RCC 7860 (cell line): ENCODE data around the gene GDPGP1.

Experiments used
- DNase-seq: peaks from one replicate; pipeline ENCODE4 v3.0.0-alpha.2; 2015; ENCODE audit warnings: low spot score
- FAIRE-seq: peaks from 2 replicates; lab custom pipeline; 2012; peaks lifted over from hg19 to GRCh38; lab: Jason Lieb, UNC

The GDPGP1 gene

DNA sequence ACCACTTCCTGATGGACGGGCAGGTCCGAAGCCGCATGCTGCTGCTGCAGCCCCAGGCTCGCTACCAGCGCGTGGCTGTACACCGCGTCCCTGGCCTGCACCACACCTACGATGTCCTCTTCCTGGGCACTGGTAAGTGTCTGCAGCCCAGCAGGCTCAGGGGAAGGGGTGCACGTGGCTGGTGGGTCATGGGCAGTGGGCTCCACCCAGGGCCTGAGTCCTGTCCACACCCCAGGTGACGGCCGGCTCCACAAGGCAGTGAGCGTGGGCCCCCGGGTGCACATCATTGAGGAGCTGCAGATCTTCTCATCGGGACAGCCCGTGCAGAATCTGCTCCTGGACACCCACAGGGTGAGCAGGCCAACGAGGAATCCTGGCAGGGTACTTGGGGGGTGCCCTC lies 9.0 kb upstream of the GDPGP1 start:
- FAIRE-seq (no peak), DNase-seq (no peak)

DNA sequence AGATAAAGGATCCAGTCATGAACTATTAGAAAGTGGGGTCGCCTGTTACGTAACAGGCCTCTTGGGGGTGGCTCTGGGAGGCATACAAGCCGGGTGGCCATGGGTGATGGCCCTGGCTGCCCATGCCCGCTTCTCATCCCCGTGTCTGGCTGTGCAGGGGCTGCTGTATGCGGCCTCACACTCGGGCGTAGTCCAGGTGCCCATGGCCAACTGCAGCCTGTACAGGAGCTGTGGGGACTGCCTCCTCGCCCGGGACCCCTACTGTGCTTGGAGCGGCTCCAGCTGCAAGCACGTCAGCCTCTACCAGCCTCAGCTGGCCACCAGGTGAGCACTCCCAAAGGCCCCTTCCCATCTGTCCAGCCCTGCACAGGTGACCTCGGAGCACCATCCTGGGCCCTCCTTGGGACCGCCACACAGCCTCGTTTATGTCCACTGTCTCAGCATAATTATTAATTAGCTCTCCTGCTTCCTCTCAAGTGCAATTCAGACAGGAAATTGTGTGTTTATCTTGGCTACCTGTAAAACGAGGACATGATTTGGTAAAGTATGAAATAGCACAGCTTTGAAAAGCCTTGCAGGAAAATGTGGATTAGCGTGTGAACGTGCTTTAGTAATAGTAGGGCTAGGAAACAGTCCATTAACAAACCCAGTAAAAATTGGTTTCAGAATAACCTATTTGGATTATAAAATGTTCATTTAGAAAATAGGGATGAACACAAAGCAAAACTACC lies 8.3 kb upstream of the GDPGP1 start:
- no peak for DNase-seq
- no peak for FAIRE-seq

DNA sequence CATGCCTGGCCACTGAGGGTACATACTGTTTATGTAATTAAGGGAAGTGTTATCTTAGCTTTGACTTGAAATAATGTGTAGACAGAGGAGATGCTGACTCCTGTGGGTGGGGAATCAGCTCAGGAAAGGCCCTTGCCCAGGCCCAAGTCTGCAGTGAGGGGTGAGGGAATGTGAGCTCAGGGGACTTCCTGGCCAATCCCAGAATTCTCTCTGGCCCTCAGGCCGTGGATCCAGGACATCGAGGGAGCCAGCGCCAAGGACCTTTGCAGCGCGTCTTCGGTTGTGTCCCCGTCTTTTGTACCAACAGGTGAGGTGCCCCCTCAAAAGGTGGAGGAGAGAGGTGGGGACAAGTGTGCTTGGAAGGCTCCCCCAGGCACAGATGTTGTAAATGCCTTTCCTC lies 6.7 kb upstream of the GDPGP1 start:
- DNase-seq (no peak), FAIRE-seq (no peak)

DNA sequence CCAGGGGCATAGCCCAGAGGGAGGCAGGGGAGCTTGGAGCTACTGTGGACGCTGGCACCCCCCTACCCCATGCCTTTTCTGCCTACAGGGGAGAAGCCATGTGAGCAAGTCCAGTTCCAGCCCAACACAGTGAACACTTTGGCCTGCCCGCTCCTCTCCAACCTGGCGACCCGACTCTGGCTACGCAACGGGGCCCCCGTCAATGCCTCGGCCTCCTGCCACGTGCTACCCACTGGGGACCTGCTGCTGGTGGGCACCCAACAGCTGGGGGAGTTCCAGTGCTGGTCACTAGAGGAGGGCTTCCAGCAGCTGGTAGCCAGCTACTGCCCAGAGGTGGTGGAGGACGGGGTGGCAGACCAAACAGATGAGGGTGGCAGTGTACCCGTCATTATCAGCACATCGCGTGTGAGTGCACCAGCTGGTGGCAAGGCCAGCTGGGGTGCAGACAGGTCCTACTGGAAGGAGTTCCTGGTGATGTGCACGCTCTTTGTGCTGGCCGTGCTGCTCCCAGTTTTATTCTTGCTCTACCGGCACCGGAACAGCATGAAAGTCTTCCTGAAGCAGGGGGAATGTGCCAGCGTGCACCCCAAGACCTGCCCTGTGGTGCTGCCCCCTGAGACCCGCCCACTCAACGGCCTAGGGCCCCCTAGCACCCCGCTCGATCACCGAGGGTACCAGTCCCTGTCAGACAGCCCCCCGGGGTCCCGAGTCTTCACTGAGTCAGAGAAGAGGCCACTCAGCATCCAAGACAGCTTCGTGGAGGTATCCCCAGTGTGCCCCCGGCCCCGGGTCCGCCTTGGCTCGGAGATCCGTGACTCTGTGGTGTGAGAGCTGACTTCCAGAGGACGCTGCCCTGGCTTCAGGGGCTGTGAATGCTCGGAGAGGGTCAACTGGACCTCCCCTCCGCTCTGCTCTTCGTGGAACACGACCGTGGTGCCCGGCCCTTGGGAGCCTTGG lies 5.9 kb upstream of the GDPGP1 start:
- FAIRE-seq (no peak), DNase-seq (no peak)

DNA sequence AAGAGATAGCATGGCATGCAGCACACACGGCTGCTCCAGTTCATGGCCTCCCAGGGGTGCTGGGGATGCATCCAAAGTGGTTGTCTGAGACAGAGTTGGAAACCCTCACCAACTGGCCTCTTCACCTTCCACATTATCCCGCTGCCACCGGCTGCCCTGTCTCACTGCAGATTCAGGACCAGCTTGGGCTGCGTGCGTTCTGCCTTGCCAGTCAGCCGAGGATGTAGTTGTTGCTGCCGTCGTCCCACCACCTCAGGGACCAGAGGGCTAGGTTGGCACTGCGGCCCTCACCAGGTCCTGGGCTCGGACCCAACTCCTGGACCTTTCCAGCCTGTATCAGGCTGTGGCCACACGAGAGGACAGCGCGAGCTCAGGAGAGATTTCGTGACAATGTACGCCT lies 5.0 kb upstream of the GDPGP1 start:
- DNase-seq (no peak), FAIRE-seq (no peak)

DNA sequence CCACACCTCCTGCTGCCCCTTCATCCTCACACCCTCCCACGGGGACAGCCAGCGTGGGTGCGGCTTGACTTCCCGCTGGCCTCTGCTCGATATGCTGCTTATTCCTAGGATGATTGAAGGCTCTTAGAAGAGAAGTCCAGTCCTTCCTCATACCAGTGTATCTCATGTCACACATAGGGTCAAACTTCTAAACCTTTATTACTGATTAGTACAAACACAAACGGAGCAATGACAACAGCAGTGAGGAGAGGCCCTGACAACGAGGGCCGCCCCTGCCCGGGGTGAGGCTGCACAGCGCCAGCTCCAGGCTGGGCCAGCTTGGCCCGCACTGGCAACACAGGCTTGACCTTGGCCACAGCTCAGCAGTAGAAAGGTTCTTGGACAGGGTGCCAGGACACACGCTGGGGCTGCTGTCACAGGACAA lies 3.9 kb upstream of the GDPGP1 start:
- FAIRE-seq (no peak), DNase-seq (no peak)

DNA sequence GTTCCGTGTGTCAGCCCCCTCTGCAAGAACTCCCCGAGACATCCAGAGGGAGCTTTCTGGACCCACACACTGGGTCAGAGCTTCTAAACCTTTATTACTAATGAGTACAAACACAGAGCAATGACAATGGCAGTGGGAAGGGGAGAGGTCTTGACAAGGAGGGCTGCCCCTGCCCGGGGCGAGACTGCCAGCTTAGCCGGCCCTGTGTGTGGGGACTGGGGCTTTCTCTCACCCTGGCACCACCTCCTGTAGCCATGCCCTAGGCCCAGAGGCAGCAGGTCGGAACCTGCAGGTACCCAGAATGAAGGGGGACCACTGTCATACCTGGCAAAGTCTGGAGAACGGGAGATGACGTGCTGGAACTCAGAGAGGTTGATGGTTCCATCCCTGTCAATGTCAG lies 3.4 kb upstream of the GDPGP1 start:
- no peak for FAIRE-seq
- DNase-seq, result no peak

DNA sequence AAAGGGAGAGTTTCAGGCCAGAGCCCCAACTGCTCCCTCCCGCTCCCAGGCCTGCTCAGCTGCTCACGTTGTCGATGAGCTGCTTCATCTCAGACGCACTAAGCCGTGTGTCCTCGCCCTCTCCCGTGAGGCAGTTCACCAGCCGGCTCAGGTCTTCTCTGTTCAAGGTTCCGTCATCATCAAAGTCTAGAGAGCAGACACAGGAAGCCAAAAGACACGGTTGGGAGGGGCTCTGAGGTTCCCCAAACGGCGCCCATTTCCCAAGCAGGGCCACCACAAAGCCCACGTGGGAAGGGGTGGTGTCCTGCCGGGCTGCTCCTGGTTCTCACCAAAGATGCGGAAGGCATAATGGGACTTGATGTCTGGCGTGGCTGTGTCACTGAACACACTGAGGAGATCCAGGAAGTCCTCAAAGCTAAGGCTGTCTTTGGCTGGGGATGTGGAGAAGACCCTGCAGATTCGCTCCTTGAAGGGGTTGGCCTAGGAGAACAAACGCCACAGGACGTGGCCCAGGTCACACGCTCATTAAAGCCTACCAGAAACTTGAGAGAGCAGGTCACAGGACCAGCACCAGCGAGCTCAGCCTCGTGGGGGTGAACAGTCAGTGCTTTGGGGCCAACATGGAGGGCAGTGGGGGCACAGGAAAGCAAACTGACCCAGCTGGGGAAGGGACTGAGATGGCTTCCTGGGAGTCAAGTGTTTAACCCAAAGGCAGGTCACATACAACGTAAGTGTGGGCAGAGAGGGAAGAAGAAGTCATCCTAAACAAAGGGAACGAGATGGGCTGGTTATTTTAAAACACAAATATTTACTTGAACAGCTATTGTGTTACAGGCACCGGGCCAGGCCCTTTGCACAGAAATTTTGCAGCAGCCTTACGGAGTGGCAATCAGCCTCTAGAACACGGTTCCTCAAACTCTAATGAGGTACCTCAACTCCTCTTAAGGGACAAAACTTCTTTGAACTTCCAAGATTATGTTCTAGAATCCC lies 2.7 kb upstream of the GDPGP1 start:
- no peak for DNase-seq
- no peak for FAIRE-seq

DNA sequence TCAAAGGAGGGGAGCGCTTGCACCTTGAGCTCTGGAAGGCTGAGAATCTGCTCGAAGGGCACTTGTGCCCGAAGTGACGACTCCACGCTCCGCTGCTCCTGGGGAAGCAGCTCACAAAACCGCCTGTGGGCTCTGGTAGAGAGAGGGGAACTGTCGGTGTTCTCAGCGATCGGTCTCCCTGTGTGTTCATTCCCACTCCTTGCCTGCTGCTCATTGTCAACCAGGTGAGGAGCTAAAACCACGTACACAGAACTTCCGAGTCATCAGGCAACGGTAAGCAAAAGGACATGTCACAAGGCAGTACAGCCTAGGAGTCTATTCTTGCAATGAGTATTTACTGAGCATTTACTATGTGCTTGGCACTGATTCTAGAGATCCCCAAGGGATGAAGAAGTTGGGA lies 1.8 kb upstream of the GDPGP1 start:
- FAIRE-seq, result no peak

DNA sequence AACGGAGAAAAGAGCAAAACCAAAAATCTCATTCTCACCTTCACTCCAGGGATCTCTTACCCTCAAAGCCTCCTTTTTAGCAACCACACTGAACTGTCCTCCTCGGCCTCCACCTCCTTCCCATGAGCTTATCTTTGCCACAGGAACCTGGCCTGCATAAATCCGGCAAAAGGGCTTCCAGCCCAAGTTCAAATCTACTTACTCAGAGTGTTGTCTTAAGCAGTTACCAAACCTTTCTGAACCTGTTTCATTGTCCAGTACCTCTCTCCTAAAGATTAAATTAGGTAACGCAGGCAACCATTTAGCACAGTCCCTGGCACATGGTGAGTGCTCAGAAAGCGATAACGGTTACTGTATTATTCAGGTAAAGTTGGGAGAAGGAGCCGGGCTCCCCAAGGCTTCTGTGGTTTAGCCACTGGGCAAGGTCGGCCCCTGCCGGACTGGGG lies 1.0 kb upstream of the GDPGP1 start:
- no peak for DNase-seq
- FAIRE-seq, result no peak

More for the DNA sequence above, 1.8 kb upstream of the GDPGP1 start:
- DNase-seq, result peak; percentile 54

DNA sequence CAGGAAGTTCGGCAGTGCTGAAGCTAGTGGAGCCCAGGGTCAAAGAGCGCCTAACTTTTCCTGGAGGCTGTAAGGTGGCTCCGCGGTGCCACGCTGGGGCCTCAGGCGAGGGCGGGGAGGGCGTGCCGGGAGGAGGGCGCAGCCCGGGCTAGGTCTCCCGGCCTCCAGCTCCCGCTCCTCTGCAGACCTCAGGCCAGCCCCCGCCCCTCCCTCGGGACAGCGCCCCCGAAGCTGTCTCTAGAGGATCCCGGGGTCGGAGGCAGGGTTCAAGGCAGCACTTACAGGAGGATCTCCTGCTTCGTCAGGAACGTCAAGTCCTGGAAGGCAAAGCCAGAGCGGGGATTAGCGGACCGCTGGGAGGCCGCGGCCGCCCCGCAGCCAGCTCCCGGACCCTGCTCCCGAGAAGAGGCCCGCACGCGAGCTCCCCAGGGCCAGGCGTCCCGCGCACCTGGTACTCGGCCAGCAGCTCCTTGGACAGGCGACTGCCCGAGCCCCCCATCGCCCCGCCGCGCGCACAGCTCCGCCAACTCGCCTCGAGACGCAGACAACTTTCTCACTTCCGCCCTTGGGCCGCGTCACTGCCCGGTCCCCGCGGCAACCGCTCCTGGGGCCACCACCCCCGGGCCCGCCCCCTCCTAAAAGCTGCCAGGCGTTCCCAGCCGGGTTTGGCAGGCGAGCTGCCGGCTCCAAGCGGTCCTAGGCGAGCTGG lies 468 bp upstream of the GDPGP1 start, which contains the start of gene CIB1:
TSS of gene CIB1 (minus strand) at position 555 of the 709 bp plus-strand sequence. CDS start at position 499, 56 bp downstream.
- DNase-seq (peak; percentile 91), FAIRE-seq (no peak)

DNA sequence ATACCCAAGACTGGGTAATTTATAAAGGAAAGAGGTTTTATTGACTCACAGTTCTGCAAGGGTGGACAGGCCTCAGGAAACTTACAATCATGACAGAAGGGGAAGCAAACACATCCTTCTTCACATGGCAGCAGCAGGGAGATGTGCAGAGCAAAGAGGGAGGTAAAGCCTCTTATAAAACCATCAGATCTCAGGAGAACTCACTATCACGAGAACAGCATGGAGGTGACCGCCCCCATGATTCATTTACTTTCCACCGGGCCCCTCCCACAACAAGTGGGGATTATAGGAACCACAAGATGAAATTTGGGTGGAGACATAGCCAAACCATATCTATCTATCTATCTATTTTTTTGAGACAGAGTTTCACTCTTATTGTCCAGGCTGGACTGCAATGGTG lies 5.4 kb downstream of the GDPGP1 start:
- no peak for FAIRE-seq
- DNase-seq, result no peak

DNA sequence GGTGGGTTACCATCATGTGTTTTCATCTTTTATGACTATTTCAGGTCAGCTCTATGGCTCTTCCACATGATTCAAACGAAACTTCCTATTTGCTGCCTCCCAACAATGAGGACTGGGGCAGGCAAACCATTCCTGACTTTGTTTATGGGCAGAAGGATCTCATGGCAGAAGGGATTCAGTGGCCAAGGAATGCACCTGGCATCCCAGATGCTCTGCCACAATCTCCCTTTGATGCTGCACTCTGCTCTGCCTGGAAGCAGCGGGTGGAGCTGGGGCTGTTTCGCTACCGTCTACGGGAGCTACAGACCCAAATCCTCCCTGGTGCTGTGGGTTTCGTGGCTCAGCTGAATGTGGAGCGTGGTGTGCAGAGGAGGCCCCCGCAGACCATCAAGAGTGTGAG lies 6.8 kb downstream of the GDPGP1 start:
- FAIRE-seq, result no peak
- no peak for DNase-seq

DNA sequence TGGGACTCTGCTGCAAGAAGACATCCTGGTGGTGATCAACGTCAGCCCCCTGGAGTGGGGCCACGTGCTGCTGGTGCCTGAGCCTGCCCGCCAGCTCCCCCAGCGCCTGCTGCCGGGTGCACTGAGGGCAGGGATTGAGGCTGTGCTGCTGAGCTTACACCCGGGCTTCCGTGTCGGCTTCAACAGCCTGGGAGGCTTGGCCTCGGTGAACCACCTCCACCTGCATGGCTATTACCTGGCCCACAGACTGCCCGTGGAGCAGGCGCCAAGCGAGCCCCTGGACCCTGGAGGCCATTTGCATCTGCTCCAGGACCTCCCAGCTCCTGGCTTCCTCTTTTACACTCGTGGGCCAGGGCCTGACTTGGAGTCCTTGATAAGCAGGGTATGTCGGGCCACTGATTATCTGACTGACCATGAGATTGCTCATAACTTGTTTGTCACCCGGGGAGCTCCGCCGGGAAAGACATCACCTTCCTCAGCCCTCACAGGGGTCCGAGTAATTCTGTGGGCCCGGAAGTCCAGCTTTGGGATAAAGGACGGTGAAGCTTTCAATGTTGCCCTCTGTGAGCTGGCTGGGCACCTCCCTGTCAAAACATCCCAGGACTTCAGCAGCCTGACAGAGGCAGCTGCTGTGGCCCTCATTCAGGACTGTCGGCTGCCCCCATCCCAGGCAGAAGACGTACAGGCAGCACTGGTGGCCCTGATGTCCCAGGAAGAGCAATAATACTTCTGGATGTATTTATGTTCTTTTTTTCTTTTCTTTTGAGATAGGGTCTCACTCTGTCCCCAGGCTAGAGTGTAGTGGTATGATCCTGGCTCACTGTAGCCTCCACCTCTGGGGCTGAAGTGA lies 7.6 kb downstream of the GDPGP1 start:
- no peak for DNase-seq
- FAIRE-seq, result no peak

DNA sequence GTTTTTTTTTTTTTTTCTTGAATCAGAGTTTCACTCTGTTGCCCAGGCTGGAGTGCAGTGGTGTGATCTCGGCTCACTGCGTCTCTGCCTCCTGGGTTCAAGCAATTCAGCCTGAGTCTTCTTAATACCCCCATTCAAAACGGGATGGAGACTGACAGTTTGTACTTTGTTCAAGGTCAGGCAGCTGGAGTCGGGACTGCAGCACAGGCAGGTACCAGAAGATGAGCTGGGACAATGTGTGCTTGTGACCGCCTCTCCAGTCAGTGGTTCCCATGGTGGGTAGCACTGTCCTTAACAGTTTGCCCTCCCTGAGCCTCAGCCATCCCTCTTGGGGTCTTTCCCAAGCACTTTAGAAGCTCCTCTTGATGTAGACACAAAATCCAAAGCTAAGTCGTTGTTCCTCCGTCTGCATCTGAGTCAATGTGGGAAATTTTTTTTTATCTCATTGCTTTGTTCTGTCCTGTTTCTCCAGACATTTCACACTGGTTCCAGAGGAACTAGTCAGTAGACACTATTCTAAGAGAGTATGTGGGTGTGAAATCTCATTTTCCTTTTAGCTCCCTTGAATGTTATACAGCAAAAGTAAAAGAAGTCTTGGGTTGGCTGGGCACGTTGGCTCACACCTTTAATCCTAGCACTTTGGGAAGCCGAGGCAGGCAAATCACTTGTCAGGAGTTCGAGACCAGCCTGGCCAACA lies 10.1 kb downstream of the GDPGP1 start:
- FAIRE-seq (no peak), DNase-seq (no peak)

DNA sequence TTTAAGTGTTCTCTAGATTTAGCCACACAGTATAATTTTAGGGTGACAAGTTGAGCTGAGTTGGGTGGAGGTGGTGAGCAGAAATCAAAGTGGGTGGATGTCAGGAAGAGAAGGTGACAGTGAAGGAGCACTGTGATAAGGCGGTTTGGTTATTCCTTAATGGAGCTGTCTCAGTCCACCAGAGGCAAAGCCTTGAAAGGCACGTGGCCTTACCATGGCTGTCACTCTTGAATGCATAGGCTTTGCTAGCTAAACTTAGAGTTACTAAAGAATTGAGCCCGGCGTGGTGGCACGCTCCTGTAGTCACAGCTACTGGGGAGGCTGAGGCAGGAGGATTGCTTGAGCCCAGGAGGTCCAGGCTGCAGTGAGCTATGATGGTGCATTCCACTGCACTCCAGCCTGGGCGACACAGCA lies 14.8 kb downstream of the GDPGP1 start:
- no peak for FAIRE-seq
- DNase-seq, result no peak

DNA sequence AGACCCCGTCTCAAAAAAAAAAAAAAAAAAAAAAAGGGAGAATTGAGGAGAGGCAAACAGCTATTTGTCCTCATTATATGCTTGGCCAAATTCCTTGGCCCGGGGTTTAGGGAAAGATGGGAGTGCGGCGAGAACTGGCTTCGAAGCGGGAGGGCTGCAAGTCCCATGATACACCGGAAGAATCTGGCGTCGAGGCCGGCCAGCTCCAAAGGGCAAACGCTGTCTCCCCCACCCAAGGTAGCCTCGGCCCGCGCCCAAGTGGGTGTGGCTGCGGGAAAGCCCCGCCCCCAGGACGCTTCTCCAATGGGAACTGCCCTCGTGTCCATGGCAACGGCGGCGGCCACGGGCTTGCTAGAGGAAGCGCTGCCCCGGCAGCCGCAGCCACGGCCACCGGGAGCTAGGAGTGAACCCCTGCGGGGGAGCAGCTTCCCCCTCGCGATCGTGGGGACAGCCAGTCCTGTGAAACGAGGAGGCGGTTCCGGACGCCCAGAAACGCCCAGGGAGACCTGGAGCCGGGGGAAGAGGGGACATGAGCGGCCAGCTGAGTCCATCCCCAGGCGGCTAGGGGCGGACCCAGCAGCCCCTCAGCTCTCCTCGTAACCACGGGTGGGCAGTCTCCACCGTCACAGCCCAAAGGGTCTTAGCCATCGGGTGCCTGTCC lies 15.3 kb downstream of the GDPGP1 start, which contains the start of gene TTLL13:
TSS of gene TTLL13 (plus strand) at position 354 of the 661 bp plus-strand sequence. CDS start 1,075 bp downstream, outside the sequence.
- DNase-seq (peak; percentile 72), FAIRE-seq (no peak)

DNA sequence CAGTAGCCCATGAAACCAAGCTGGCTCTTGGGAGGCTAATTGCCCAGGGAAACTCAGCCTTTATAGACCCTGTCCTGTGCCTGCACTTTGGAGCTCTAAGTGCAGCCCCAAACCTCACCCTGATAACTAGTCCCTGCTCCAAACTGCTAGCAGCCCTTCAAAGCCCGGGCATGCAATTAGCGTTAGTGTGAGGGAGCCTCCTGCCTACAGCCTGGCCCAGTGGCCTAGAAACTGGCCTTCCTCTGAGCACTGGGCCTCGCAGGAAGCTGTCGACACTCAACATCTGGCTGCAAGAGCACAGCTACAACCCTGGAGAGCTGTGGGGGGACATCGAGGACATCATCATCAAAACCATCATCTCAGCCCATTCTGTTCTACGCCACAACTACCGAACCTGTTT lies 23.8 kb downstream of the GDPGP1 start:
- no peak for FAIRE-seq

More for the DNA sequence above, 23.8 kb downstream of the GDPGP1 start:
- no peak for DNase-seq
